GM12878 (cell line): ENCODE measurements around the gene DOHH.

Experiments used
- ATF2 ChIP-seq: IDR thresholded peaks from 2 replicates; pipeline ENCODE4 v1.6.1; 2012; ENCODE audit warnings: low read length, inconsistent platforms
- BMI1 ChIP-seq: fragments of 450-650 bp; IDR thresholded peaks from 2 replicates; pipeline ENCODE4 v1.6.1; 2016; ENCODE audit warnings: mild to moderate bottlenecking, moderate library complexity, borderline replicate concordance
- CBFB ChIP-seq: IDR thresholded peaks from 2 replicates; pipeline ENCODE4 v1.6.1; 2016; ENCODE audit warnings: antibody characterized with exemption, low read depth
- CEBPB ChIP-seq, 2 experiments: fragments of 150-350 bp in 1 of 2; IDR thresholded peaks; 2 replicates each; pipeline ENCODE4 v1.6.1; 2012 to 2014; ENCODE audit warnings: low read depth in 2 of 2, low read length in 2 of 2, borderline replicate concordance in 1 of 2, inconsistent platforms in 1 of 2
- CTCF ChIP-seq, 3 experiments: IDR thresholded peaks in 2 of 3; conservative IDR thresholded peaks in 1 of 3; 2 replicates each; pipeline ENCODE4 v1.5.1; 2011; ENCODE audit warnings: low read depth in 3 of 3, low read length in 3 of 3, mild to moderate bottlenecking in 3 of 3, control low read depth in 2 of 3, moderate library complexity in 2 of 3, inconsistent platforms in 1 of 3, mixed read lengths in 1 of 3; ENCODE audit not compliant: control insufficient read depth in 2 of 3, insufficient read depth in 1 of 3; ENCODE audit errors: extremely low read depth in 1 of 3
- E4F1 ChIP-seq: fragments of 450-650 bp; IDR thresholded peaks from 2 replicates; pipeline ENCODE4 v1.6.1; 2018; ENCODE audit warnings: borderline replicate concordance, mild to moderate bottlenecking; ENCODE audit not compliant: partially characterized antibody
- ESRRA ChIP-seq: IDR thresholded peaks from 2 replicates; pipeline ENCODE4 v1.6.1; 2012; ENCODE audit warnings: mild to moderate bottlenecking, low read length, improper control_type of control experiment
- ETV6 ChIP-seq, 2 experiments: fragments of 450-650 bp in 1 of 2; IDR thresholded peaks in 1 of 2; conservative IDR thresholded peaks in 1 of 2; 2 replicates each; pipeline ENCODE4 v1.6.1; 2014; ENCODE audit warnings: antibody characterized with exemption in 1 of 2, borderline replicate concordance in 1 of 2, low read depth in 1 of 2, mild to moderate bottlenecking in 1 of 2, moderate library complexity in 1 of 2
- POLR2A ChIP-seq: IDR thresholded peaks from 2 replicates; pipeline ENCODE4 v1.6.1; 2011; ENCODE audit warnings: low read depth, mild to moderate bottlenecking, low read length
- REST ChIP-seq: IDR thresholded peaks from 2 replicates; pipeline ENCODE4 v1.6.1; 2012; ENCODE audit warnings: mild to moderate bottlenecking, low read depth, low read length
- TCF7 ChIP-seq: IDR thresholded peaks from 2 replicates; pipeline ENCODE4 v1.6.1; 2014; ENCODE audit warnings: antibody characterized with exemption, borderline replicate concordance
- ZBTB33 ChIP-seq: fragments of 450-650 bp; IDR thresholded peaks from 2 replicates; pipeline ENCODE4 v1.6.1; 2017; ENCODE audit warnings: mild to moderate bottlenecking
- ZNF274 ChIP-seq: IDR thresholded peaks from one replicate; pipeline ENCODE4 v1.8.0; 2011; ENCODE audit not compliant: insufficient read length, insufficient read depth

GRCh38 chr19:3479834-3480215 is 20.6 kb downstream of the DOHH start:
- no peak for TF ChIP-seq CTCF (IDR thresholded peaks at IDR 0.05 in 2 of 3, conservative IDR thresholded peaks at IDR 0.05 in 1 of 3; ENCODE audit: control insufficient read depth in 2 of 3, extremely low read depth in 1 of 3, insufficient read depth in 1 of 3, low read depth in 3 of 3, low read length in 3 of 3)
- TF ChIP-seq CBFB: no peak
- TF ChIP-seq ESRRA: no peak
- no peak for TF ChIP-seq TCF7
- TF ChIP-seq POLR2A: no peak
- no peak for TF ChIP-seq E4F1
- TF ChIP-seq BMI1: no peak
- no peak for TF ChIP-seq REST
- TF ChIP-seq ZBTB33: no peak
- TF ChIP-seq ATF2: no peak
- no peak for TF ChIP-seq ZNF274
- TF ChIP-seq ETV6 (conservative IDR thresholded peaks at IDR 0.05 in 1 of 2, IDR thresholded peaks at IDR 0.05 in 1 of 2; ENCODE audit: borderline replicate concordance in 1 of 2, low read depth in 1 of 2): no peak
- no peak for TF ChIP-seq CEBPB (IDR thresholded peaks at IDR 0.05; ENCODE audit: borderline replicate concordance in 1 of 2, low read depth in 2 of 2, low read length in 2 of 2)
